ENCODE measurements around the gene SLC18A3.

Gene SLC18A3

DNA sequence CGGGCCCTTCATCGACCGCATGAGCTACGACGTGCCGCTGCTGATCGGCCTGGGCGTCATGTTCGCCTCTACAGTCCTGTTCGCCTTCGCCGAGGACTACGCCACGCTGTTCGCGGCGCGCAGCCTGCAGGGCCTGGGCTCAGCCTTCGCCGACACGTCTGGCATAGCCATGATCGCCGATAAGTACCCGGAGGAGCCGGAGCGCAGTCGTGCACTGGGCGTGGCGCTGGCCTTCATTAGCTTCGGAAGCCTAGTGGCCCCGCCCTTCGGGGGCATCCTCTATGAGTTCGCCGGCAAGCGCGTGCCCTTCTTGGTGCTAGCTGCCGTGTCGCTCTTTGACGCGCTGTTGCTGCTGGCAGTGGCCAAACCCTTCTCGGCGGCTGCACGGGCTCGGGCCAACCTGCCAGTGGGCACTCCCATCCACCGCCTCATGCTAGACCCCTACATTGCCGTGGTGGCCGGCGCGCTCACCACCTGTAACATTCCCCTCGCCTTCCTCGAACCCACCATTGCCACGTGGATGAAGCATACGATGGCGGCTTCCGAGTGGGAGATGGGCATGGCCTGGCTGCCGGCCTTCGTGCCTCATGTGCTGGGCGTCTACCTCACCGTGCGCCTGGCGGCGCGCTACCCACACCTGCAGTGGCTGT, 1.2 kb downstream of the SLC18A3 start:
- no peak for DNase-seq (ENCODE audit: low read depth in 3 of 3, low spot score in 1 of 3)

DNA sequence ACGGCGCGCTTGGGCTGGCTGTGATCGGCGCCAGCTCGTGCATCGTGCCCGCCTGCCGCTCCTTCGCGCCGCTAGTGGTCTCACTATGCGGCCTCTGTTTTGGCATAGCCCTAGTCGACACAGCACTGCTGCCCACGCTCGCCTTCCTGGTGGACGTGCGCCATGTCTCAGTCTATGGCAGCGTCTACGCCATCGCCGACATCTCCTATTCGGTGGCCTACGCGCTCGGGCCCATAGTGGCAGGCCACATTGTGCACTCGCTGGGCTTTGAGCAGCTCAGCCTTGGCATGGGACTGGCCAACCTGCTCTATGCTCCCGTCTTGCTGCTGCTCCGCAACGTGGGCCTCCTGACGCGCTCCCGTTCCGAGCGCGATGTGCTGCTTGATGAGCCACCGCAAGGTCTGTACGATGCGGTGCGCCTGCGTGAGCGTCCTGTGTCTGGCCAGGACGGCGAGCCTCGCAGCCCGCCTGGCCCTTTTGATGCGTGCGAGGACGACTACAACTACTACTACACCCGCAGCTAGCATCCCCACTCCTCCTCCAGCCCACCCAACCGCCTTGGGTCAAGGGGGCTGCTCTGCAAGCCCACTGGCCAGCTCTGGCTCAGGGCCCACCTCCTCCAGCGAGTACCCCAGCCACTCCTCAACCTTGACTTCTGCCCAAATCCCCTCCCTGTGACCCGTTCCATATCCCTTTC, 1.9 kb downstream of the SLC18A3 start:
- no peak for DNase-seq (ENCODE audit: low read depth in 3 of 3, low spot score in 1 of 3)

DNA sequence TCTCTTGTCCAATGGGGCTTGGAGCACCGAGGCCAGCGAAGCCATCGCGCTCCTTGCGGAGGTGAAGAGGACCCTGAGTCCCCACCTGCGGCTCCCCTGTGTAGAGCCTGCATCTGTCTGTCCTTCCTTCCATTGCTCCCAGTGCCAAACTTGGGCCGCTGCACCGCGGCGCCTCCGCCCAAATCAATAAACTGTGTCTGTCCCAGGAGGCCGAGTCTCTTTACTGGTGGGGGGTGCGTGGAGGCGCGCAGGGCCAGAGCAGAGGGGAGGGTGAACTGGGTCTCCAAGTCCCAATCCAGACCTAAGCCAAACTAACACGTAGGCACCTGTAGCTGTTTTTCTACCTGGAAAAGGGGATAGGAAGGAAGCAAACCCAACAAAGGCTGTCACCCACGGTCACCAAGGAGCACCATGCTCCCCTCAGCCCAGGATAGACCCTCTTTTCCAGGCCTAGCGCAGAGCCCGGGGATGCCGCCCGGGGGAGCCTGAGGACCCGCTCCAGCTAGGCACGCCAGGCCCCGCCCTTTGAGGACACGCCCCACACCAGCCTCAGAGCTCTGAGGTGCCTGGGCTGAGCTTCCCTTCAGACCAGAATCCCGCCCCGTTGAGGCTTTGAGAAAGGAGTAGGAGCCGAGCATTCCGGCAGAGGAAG, 2.5 kb downstream of the SLC18A3 start:
- no peak for DNase-seq (ENCODE audit: low read depth in 3 of 3, low spot score in 1 of 3)

DNA sequence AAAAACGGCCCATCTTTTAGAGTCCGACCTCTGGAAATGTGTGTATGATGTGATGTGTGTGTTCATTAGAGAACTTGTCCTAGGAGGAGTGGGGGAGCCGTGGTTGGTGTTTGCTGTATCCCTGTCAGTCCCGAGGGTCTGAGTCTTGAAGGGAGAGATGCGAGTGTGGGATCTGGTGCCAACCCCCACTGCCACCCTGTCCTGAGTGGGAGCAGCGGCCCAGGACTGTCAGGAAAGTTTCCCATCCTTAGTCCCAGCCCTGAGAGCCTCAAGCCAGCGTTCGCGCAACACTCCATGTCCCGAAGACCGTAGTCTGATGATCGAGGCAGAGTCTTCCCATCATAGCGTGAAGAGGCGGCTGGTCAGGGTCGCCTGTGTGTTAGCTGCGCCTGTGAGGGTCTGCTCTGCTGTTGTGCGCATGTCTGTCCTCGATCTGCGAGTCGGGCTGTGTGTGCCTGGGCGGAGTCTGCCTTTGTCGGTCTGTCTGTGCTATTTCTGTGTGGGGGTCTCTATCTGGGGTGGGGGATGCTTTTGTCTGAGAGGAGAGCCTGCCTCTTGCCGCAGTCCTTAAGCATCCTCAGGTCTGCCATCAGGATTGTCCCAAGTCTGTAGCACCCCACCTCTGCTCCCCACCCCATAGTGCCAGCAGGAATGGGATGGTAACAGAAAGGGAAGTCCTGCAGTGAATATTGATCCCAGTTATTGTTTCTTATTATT, 3.2 kb downstream of the SLC18A3 start:
- no peak for DNase-seq (ENCODE audit: low read depth in 3 of 3, low spot score in 1 of 3)

DNA sequence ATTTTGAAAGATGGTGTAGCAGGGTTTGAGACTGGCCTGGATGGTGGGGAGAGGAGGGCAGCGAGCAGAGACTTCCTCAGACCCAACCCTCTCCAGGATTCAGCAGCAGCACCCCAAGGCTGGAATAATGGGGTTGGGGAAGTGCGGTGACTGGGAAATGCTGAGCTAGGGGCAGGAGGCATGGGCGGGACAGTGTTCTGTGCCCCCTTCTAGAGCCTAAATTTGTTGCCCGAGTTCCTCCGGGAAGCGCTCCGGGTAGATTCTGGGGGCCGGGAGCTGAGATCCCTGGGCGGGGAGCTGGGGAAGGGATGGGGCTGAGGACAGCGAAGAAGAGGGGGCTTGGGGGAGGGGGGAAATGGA, 3.8 kb downstream of the SLC18A3 start, which contains the start of gene CHAT:
CHAT (plus strand) TSS at position 156 of the 360 bp plus-strand sequence; CDS start at position 309, 153 bp downstream.
- no peak for DNase-seq (ENCODE audit: low read depth in 3 of 3, low spot score in 1 of 3)

DNA sequence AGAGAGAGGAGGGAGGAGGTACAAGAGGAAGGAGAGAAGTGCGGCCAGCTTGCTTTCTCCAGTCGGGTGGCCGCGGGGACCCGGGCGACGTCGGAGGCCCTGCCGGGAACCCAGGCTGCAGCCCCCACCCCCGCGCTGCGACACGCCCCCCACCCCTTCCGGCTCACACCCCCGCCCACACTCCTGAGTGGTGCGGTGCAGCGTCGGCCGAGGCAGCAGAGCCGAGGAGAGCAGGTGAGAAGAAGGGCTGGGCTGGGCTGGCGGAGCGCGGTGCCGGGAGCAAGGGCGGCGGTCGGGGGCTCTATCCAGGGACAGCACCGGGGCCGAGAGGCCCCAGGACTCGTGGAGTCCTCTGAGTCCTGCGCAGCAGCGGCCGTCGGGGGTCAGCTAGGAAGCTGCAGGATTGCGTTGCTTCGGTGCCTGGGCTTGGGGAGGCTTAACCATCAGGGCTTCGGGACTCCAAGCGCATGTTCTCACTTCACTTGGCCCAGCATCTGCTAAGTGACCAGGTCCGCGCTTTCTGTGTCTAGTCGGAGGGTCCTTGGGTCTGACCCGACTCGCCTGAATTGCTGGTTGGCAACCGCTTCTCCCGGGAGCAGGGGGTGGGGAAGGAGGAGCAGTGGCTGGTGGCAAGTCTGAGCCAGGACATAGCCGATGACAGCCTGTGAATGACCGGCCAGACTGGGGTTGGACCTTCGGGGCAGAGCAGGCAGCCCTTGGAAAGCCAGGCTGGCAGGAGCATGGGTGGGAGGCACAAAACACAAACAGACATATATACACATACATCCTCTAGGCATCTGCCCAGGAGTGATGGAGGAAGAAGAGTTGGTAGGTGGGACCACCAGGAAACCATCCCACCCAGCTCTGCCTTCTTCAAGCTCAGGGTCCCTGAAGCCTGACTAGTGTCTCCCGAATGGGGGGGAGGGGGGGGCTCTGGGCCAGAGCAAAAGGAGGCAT, 4.4 kb downstream of the SLC18A3 start:
- no peak for DNase-seq (ENCODE audit: low read depth in 3 of 3, low spot score in 1 of 3)

DNA sequence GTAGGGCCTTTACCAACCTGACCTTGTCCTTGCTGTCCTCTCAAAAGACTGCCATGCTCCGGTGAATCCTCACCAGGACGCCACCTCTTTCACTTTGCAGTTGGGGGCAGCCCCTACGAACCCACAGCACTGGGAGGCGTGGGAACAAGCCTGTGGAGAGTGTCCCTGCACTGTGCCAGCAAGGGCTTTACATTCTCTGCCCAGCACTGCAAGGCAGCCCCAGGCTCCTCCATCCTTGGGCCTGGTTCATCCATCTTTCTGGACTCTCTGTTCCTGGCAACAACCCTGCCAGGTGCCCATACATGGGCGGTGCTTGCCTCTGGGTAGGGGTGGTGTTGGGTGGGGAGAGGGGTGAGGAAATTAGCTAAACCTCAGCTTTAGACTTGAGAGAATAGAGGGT, 5.1 kb downstream of the SLC18A3 start:
- DNase-seq (ENCODE audit: low read depth in 3 of 3, low spot score in 1 of 3), result no peak

DNA sequence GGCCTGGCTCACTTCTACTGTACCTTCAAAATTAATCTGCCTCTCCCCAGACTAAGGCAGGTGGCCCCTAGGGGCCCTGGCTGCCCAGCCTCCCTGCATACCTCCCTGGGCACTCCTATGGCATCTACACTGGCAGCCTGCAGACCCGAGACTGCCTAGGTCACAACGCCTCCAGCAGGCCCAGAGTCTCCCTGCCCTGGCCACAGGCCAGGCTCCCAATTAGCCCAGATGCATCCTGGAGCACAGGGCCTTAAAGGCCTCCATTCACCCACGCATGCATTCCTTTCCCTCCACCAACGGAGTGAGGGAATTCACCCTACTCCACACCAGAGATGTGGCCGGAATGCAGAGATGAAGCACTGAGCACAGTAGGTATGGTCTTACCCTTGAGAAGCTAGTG, 5.6 kb downstream of the SLC18A3 start:
- no peak for DNase-seq (ENCODE audit: low read depth in 3 of 3, low spot score in 1 of 3)

DNA sequence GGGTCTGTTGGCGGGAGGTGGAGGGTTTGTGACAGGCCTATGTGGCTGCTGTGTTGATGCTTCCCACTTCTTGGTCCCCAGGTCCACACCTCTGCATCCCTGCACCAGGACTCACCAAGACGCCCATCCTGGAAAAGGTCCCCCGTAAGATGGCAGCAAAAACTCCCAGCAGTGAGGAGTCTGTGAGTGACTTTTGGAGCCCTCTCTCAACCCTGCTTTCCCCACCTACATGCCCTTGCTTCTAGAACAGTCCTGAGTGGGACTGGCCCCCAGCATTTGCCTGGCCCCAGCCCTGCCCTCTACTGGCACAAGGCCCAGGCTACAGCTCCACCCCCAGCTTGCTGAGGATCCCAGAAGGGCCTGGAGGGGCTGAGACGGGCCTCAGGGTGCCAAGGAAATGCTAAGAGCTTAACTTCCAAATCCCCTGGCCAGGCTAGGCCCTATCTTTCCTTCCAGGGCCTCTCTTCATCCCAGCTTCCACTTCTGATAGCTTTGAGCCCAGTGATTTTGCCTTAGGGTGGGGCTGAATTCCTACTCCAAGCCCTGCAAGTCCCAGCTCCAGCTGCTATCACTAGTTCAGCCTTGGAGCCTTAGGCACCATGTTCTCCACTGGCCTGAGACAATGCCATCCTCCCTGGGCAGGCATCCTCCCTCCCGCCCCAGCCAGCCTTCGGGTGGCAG, 6.5 kb downstream of the SLC18A3 start:
- no peak for DNase-seq (ENCODE audit: low read depth in 3 of 3, low spot score in 1 of 3)

DNA sequence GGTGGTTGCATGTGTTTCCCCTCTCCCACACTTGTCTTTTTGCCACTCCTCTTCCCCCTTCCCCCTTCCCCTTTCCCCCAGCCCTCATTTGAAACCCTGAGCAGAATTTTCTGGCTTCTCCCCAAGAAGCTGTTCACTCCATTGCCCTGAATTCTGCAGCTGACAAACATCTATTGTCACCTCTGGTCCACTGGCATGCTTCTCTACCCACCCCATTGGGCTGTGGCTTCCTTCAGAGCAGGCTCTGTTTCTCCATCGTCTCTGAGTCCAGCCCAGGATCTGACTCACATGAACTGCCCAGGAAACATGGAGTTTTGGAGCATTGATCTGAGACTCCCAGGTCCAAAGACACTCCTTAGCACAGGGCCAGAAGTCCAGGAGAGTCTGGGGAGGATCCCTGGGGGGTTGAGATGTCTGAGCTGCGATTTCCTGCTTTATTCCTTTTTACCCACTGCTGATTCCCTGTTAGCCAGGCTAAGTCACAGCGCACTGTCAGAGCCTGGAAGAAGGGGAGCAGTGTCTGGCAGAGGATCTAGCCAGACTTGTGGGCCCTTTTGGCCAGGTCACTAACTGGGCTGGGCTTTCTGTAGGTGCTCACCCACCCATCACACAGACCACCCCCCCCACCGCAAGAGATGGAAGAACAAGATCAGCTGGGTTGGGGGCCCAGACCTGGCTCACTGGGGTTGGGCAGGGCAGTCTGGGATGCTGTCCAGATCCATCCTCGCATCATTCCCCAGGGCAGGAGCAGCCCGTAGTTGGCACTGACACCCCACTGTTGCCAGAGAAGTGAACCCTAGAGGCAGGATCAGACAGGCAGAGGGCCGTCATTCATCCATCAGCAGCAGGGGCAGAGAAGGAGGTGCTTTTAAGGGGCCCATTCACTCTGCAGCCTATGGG, 7.3 kb downstream of the SLC18A3 start:
- DNase-seq (ENCODE audit: low read depth in 3 of 3, low spot score in 1 of 3), result no peak

DNA sequence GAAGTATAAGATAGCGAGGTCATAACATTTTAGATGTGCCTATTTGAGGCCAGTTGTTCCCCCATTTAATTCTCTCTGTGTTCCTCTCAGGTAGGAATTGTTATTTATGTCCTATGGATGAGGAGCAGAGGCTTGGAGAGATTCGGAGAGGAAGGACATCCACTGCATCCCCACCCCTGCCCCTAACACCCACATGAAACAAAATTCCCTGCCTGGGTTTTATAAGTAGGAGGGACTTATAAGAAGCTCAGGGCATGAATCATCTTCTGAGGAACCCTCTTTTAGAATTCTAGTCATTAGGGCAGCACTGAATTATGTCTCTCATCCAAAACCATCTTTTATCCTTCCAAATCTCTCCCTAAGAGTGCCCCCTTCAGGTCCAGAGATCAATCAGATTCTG, 8.7 kb downstream of the SLC18A3 start:
- DNase-seq (ENCODE audit: low read depth in 3 of 3, low spot score in 1 of 3), result no peak

DNA sequence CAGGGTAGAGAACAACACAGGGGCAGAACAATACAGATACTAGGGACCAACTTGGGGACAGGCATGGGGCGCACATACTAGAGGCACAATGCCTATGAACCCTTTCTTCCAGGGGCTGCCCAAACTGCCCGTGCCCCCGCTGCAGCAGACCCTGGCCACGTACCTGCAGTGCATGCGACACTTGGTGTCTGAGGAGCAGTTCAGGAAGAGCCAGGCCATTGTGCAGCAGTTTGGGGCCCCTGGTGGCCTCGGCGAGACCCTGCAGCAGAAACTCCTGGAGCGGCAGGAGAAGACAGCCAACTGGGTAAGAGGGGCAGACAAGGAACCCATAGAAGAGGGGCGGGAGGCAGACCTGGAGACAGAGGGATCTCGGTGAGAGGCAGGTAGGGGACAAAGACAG, 9.5 kb downstream of the SLC18A3 start:
- DNase-seq (ENCODE audit: low read depth in 3 of 3, low spot score in 1 of 3), result no peak

DNA sequence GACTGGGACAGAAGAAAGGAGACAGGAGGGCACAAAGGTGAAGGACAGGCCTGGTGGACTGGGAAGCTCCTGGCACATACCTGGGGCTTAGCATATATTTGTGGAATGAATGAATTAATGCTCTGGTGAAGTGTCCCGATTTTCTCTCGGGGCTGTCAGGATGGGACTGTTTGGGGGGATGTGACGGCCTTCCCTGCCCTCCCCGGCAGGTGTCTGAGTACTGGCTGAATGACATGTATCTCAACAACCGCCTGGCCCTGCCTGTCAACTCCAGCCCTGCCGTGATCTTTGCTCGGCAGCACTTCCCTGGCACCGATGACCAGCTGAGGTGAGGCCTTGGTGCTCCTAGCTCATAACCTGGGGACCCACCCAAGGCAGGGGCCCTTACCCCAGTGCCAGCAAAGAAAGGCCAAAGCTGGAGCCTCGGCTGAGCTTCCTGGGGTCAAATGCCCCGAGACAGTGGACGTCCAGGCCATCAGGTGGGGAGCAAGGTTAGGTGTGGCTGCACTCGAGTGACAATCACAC, 10.2 kb downstream of the SLC18A3 start:
- no peak for DNase-seq (ENCODE audit: low read depth in 3 of 3, low spot score in 1 of 3)

DNA sequence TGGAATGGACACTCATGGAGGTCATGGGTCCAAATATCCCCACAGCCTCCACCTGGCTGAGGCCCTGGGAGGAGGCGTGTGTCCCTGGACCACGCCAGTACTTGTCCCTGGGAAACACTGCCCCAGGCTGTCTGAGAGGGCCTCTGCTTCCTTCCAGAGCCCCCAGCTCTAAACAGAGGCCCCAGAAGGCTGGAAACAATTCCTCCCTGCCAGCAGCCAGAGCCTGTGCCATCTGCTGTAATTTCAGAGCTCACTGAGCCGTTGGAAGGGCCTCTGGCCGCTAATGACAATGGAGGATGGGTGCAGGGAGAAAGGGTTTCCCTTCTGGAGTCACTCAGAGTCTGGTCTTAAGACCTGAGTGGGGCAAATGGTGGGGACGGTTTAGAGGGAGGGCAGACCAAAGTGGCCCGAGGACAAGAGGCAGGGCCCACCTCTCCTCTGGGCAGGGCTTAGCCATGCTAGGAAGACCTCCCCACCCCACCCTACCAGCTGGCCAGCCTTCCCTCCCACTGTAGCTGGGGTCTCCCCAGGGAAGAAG, 10.8 kb downstream of the SLC18A3 start:
- no peak for DNase-seq (ENCODE audit: low read depth in 3 of 3, low spot score in 1 of 3)

DNA sequence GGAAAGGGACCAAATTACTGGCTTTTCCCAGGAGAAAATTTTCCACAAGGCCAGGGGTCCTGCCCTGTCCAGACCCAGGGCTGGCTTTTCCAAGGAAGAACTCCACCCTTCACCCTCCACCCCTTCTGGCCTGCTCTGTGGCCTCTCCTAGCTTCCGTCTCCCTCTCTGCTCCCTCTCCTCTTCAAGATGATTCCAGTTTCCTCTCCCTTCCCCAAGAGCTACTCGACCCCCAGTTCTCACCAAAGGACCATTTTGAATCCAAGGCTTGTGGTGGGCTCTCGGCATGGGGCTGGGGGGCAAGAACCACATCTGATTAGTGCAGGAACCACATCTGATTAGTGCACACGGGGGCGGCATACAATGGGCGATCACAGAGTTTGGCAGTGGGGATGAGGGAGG, 11.5 kb downstream of the SLC18A3 start:
- no peak for DNase-seq (ENCODE audit: low read depth in 3 of 3, low spot score in 1 of 3)

DNA sequence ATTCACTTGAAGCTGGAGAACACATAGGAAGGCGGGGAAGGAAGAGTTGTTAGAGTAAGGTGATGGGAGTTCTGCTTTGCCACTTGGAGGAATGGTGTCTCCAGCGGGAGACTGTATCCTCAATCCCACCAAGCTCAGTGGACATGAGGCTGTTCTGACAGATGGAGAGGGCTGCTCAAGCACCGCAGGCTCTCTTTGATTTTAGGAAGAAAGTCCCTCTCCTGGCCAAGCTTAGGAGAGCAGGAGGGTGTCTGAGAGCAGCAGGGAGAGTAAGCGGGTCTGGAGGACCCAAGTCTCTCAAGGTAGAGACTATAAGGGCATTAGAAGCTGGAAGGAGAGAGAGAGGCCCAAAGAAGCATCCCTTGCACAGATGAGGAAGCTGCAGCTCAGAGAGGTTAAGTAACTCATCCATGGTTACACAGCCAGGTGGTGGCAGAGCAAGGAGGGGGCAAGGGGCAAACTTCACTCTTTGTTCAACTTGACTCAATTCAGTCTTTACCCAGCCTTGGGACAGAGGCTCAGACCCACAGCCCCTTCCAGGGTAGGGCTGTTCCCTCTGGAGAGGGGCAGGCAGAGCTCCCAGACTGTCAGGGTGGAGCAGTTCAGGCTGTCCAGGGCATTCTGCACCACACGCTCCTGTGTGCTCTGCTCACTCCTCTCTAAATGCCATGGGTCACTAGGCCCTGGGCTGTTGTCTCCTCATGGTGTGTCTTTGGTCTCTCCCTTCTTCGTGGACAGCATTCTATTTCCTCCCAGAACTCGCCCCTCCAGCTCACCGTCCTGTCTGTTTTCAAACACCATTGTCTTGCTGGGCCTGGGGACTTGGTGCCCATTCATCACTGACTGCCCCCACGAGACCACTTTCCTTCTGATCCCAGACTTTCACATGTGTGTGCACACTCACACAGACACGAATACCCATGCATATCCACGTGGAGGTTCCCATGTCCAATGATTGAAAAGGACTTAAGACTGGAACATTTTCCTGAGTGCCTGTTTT, 12.6 kb downstream of the SLC18A3 start:
- DNase-seq (ENCODE audit: low read depth in 3 of 3, low spot score in 1 of 3), result no peak

DNA sequence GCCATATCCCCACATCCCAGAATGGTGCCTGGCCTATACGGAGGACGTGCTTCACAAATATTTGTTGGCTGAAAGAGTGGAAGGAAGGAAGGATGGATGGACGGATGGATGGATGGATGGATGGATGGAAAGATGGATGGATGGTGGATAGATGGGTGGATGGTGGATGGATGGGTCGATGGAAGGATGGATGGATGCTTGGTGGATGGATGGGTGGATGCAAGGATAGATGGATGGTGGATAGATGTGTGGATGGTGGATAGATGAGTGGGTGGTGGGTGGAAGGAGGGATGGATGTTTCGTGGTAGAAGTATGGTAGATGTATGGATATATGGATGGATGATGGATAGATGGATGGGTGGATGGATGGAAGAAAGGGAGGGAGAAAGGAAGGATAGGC, 14.5 kb downstream of the SLC18A3 start:
- no peak for DNase-seq (ENCODE audit: low read depth in 3 of 3, low spot score in 1 of 3)
